Measurements from ENCODE around the gene GLRX5.
A peak's percentile ranks its signal among the peaks of the same experiment; 100 is the strongest.

Gene GLRX5

GRCh38 chr14:95520346-95520745 lies 14.5 kb upstream of the GLRX5 start:
- Histone ChIP-seq H3K9me3 (ENCODE audit: control insufficient read depth, insufficient read depth, low read depth, low read length) (no peaks in the 10 kb centered on the region), H3K27me3 (ENCODE audit: control insufficient read depth, insufficient read depth, low read length) (peaks cover 30% of the 10 kb centered on the region), H3K4me3 (ENCODE audit: low read depth, low read length) (no peak overlapping the region), H3K27ac (ENCODE audit: low read depth, low read length) (no peak overlapping the region), H3K4me1 (ENCODE audit: control insufficient read depth, insufficient read depth, low read length) (peaks cover 20% of the 10 kb centered on the region), H3K9ac (ENCODE audit: low read length) (no peak overlapping the region), H3K36me3 (ENCODE audit: control insufficient read depth, insufficient read depth, low read length) (no peaks in the 10 kb centered on the region)

- no peak overlapping the region for H3K4me3 ChIP-seq (ENCODE audit: low read depth, low read length)
- H3K27me3 ChIP-seq (ENCODE audit: control insufficient read depth, insufficient read depth, low read length), result peaks cover 23% of the 10 kb centered on the region
- no peak overlapping the region for H3K27ac ChIP-seq (ENCODE audit: low read depth, low read length)
- H3K9me3 ChIP-seq (ENCODE audit: control insufficient read depth, insufficient read depth, low read depth, low read length), result no peaks in the 10 kb centered on the region
- peaks cover 14% of the 10 kb centered on the region; the same call in 1 of the 2 replicates for H3K4me1 ChIP-seq (ENCODE audit: control insufficient read depth, insufficient read depth, low read length)
- H3K36me3 ChIP-seq (ENCODE audit: control insufficient read depth, insufficient read depth, low read length), result no peaks in the 10 kb centered on the region
- no peak overlapping the region for H3K9ac ChIP-seq (ENCODE audit: low read length)
These were observed 13.8 kb upstream of the GLRX5 start for GRCh38 chr14:95521001-95521400.

GRCh38 chr14:95522116-95522515 lies 12.7 kb upstream of the GLRX5 start:
- H3K27ac ChIP-seq (ENCODE audit: low read depth, low read length), result no peak overlapping the region
- no peak overlapping the region for H3K4me3 ChIP-seq (ENCODE audit: low read depth, low read length)
- H3K9ac ChIP-seq (ENCODE audit: low read length), result no peak overlapping the region
- H3K9me3 ChIP-seq (ENCODE audit: control insufficient read depth, insufficient read depth, low read depth, low read length), result no peaks in the 10 kb centered on the region
- peaks cover 10% of the 10 kb centered on the region; the same call in 1 of the 2 replicates for H3K4me1 ChIP-seq (ENCODE audit: control insufficient read depth, insufficient read depth, low read length)
- no peaks in the 10 kb centered on the region for H3K36me3 ChIP-seq (ENCODE audit: control insufficient read depth, insufficient read depth, low read length)
- peaks cover 17% of the 10 kb centered on the region for H3K27me3 ChIP-seq (ENCODE audit: control insufficient read depth, insufficient read depth, low read length)

- Histone ChIP-seq H3K4me3 (ENCODE audit: low read depth, low read length) (no peak overlapping the region), H3K9ac (ENCODE audit: low read length) (no peak overlapping the region), H3K27me3 (ENCODE audit: control insufficient read depth, insufficient read depth, low read length) (peaks cover 13% of the 10 kb centered on the region), H3K4me1 (ENCODE audit: control insufficient read depth, insufficient read depth, low read length) (peaks cover 6% of the 10 kb centered on the region; the same call in 1 of the 2 replicates), H3K27ac (ENCODE audit: low read depth, low read length) (no peak overlapping the region), H3K36me3 (ENCODE audit: control insufficient read depth, insufficient read depth, low read length) (no peaks in the 10 kb centered on the region), H3K9me3 (ENCODE audit: control insufficient read depth, insufficient read depth, low read depth, low read length) (no peaks in the 10 kb centered on the region)
These were observed 12.3 kb upstream of the GLRX5 start for GRCh38 chr14:95522556-95522955.

GRCh38 chr14:95523051-95523814 lies 11.6 kb upstream of the GLRX5 start:
- no peak overlapping the region for H3K27ac ChIP-seq (ENCODE audit: low read depth, low read length)
- H3K9me3 ChIP-seq (ENCODE audit: control insufficient read depth, insufficient read depth, low read depth, low read length), result no peaks in the 10 kb centered on the region
- no peaks in the 10 kb centered on the region for H3K36me3 ChIP-seq (ENCODE audit: control insufficient read depth, insufficient read depth, low read length)
- H3K27me3 ChIP-seq (ENCODE audit: control insufficient read depth, insufficient read depth, low read length), result peaks cover 6% of the 10 kb centered on the region
- no peak overlapping the region for H3K9ac ChIP-seq (ENCODE audit: low read length)
- H3K4me3 ChIP-seq (ENCODE audit: low read depth, low read length), result no peak overlapping the region
- H3K4me1 ChIP-seq (ENCODE audit: control insufficient read depth, insufficient read depth, low read length), result peaks cover 6% of the 10 kb centered on the region; the same call in 1 of the 2 replicates

GRCh38 chr14:95523815-95524448 lies 10.9 kb upstream of the GLRX5 start:
- peaks cover 6% of the 10 kb centered on the region; the same call in 1 of the 2 replicates for H3K4me1 ChIP-seq (ENCODE audit: control insufficient read depth, insufficient read depth, low read length)
- H3K9ac ChIP-seq (ENCODE audit: low read length), result no peak overlapping the region
- H3K9me3 ChIP-seq (ENCODE audit: control insufficient read depth, insufficient read depth, low read depth, low read length), result no peaks in the 10 kb centered on the region
- no peaks in the 10 kb centered on the region for H3K27me3 ChIP-seq (ENCODE audit: control insufficient read depth, insufficient read depth, low read length)
- no peak overlapping the region for H3K4me3 ChIP-seq (ENCODE audit: low read depth, low read length)
- H3K27ac ChIP-seq (ENCODE audit: low read depth, low read length), result no peak overlapping the region
- H3K36me3 ChIP-seq (ENCODE audit: control insufficient read depth, insufficient read depth, low read length), result no peaks in the 10 kb centered on the region

- no peaks in the 10 kb centered on the region for H3K9me3 ChIP-seq (ENCODE audit: control insufficient read depth, insufficient read depth, low read depth, low read length)
- no peak overlapping the region for H3K4me3 ChIP-seq (ENCODE audit: low read depth, low read length)
- H3K9ac ChIP-seq (ENCODE audit: low read length), result peak overlapping the region; percentile 5
- H3K36me3 ChIP-seq (ENCODE audit: control insufficient read depth, insufficient read depth, low read length), result no peaks in the 10 kb centered on the region
- H3K27ac ChIP-seq (ENCODE audit: low read depth, low read length), result no peak overlapping the region
- H3K27me3 ChIP-seq (ENCODE audit: control insufficient read depth, insufficient read depth, low read length), result no peaks in the 10 kb centered on the region
- peaks cover 6% of the 10 kb centered on the region; the same call in 1 of the 2 replicates for H3K4me1 ChIP-seq (ENCODE audit: control insufficient read depth, insufficient read depth, low read length)
These were observed 9.9 kb upstream of the GLRX5 start for GRCh38 chr14:95524706-95525512.

- H3K9ac ChIP-seq (ENCODE audit: low read length), result no peak overlapping the region
- no peak overlapping the region for H3K27ac ChIP-seq (ENCODE audit: low read depth, low read length)
- no peak overlapping the region for H3K4me3 ChIP-seq (ENCODE audit: low read depth, low read length)
These were observed 8.9 kb upstream of the GLRX5 start for GRCh38 chr14:95525999-95526398.

GRCh38 chr14:95526483-95527386 lies 8.1 kb upstream of the GLRX5 start:
- no peak overlapping the region for H3K9ac ChIP-seq (ENCODE audit: low read length)
- peaks cover 6% of the 10 kb centered on the region; the same call in 1 of the 2 replicates for H3K4me1 ChIP-seq (ENCODE audit: control insufficient read depth, insufficient read depth, low read length)
- H3K4me3 ChIP-seq (ENCODE audit: low read depth, low read length), result no peak overlapping the region
- no peaks in the 10 kb centered on the region for H3K9me3 ChIP-seq (ENCODE audit: control insufficient read depth, insufficient read depth, low read depth, low read length)
- peaks cover 7% of the 10 kb centered on the region; the same call in 1 of the 2 replicates for H3K36me3 ChIP-seq (ENCODE audit: control insufficient read depth, insufficient read depth, low read length)
- H3K27ac ChIP-seq (ENCODE audit: low read depth, low read length), result no peak overlapping the region
- H3K27me3 ChIP-seq (ENCODE audit: control insufficient read depth, insufficient read depth, low read length), result no peaks in the 10 kb centered on the region

More at GRCh38 chr14:95525999-95526398, 8.9 kb upstream of the GLRX5 start:
- peaks cover 7% of the 10 kb centered on the region; the same call in 1 of the 2 replicates for H3K36me3 ChIP-seq (ENCODE audit: control insufficient read depth, insufficient read depth, low read length)
- no peaks in the 10 kb centered on the region for H3K27me3 ChIP-seq (ENCODE audit: control insufficient read depth, insufficient read depth, low read length)
- H3K9me3 ChIP-seq (ENCODE audit: control insufficient read depth, insufficient read depth, low read depth, low read length), result no peaks in the 10 kb centered on the region
- H3K4me1 ChIP-seq (ENCODE audit: control insufficient read depth, insufficient read depth, low read length), result peaks cover 6% of the 10 kb centered on the region; the same call in 1 of the 2 replicates

GRCh38 chr14:95527387-95528002 lies 7.4 kb upstream of the GLRX5 start:
- Histone ChIP-seq H3K36me3 (ENCODE audit: control insufficient read depth, insufficient read depth, low read length) (peaks cover 14% of the 10 kb centered on the region), H3K9ac (ENCODE audit: low read length) (no peak overlapping the region), H3K27ac (ENCODE audit: low read depth, low read length) (no peak overlapping the region), H3K4me1 (ENCODE audit: control insufficient read depth, insufficient read depth, low read length) (peaks cover 12% of the 10 kb centered on the region), H3K9me3 (ENCODE audit: control insufficient read depth, insufficient read depth, low read depth, low read length) (no peaks in the 10 kb centered on the region), H3K27me3 (ENCODE audit: control insufficient read depth, insufficient read depth, low read length) (no peaks in the 10 kb centered on the region), H3K4me3 (ENCODE audit: low read depth, low read length) (no peak overlapping the region)
